Panc1 (cell line): Measurements from ENCODE around the gene SLC11A2. TPM values are rescaled to one million over a fixed set of nuclear protein-coding genes. Genes with fewer than 3 reads are reported as not detected.

ENCODE experiments used
- ATAC-seq: fragments of 200-7000 bp; cut with Tn5 transposase; 2 replicates; pipeline ENCODE4 v1.9.1; 2020; ENCODE audit warnings: mild to moderate bottlenecking, moderate library complexity
- BruUV-seq: library from RNA; stranded (reverse); fragments of 400-500 nt; replicated peaks from 2 replicates; lab custom pipeline; 2021; lab: Mats Ljungman, UMichigan
- CTCF ChIA-PET: fragments of 300-600 bp; sonication (Branson Sonifier 250); formaldehyde crosslinking; loops from one replicate; lab custom pipeline; 2022; ENCODE audit warnings: antibody characterized with exemption; lab: Charles Lee
- POLR2A ChIA-PET: fragments of 300-600 bp; sonication (Branson Sonifier 250); formaldehyde crosslinking; loops from one replicate; lab custom pipeline; 2022; ENCODE audit warnings: antibody characterized with exemption; lab: Charles Lee
- DNase-seq: peaks from one replicate; pipeline ENCODE4 v3.0.0-alpha.2; 2010; ENCODE audit warnings: low read depth, low spot score
- H3K27ac ChIP-seq: 2 replicates; pipeline ENCODE4 v1.5.1; 2011; ENCODE audit warnings: mild to moderate bottlenecking, low read length, inconsistent platforms
- H3K27me3 ChIP-seq: fragments of 200-500 bp; sonication (Bioruptor generic); 2 replicates; pipeline ENCODE4 v1.6.0; 2014; ENCODE audit warnings: low read length, inconsistent platforms; ENCODE audit not compliant: control insufficient read depth, insufficient read depth
- H3K36me3 ChIP-seq: fragments of 200-500 bp; sonication (Bioruptor generic); 2 replicates; pipeline ENCODE4 v1.5.1; 2014; ENCODE audit warnings: inconsistent platforms, mild to moderate bottlenecking, low read length, moderate library complexity; ENCODE audit not compliant: control insufficient read depth, insufficient read depth
- H3K4me1 ChIP-seq: 2 replicates; pipeline ENCODE4 v1.5.1; 2011; ENCODE audit warnings: inconsistent platforms, mild to moderate bottlenecking, low read length, moderate library complexity; ENCODE audit not compliant: control insufficient read depth, insufficient read depth
- H3K4me3 ChIP-seq, 2 experiments: 2 replicates each; pipeline ENCODE4 v1.5.1; 2011 to 2012; ENCODE audit warnings: low read depth in 2 of 2, low read length in 2 of 2, mild to moderate bottlenecking in 2 of 2, inconsistent platforms in 1 of 2, moderate library complexity in 1 of 2
- H3K9me3 ChIP-seq: fragments of 200-500 bp; sonication (Bioruptor generic); 2 replicates; pipeline ENCODE4 v1.5.1; 2014; ENCODE audit warnings: low read depth, mild to moderate bottlenecking, inconsistent platforms, low read length, moderate library complexity; ENCODE audit not compliant: control insufficient read depth, insufficient read depth
- CTCF ChIP-seq: fragments of 450-650 bp; IDR thresholded peaks from 2 replicates; pipeline ENCODE4 v1.5.1; 2017; ENCODE audit warnings: mild to moderate bottlenecking
- POLR2AphosphoS5 ChIP-seq: IDR thresholded peaks from 2 replicates; pipeline ENCODE4 v1.6.1; 2012; ENCODE audit warnings: mild to moderate bottlenecking, low read depth, low read length, moderate library complexity
- REST ChIP-seq, 2 experiments: IDR thresholded peaks; 2 replicates each; pipeline ENCODE4 v1.6.1; 2011 to 2012; ENCODE audit warnings: low read depth in 2 of 2, control low read depth in 1 of 2, low read length in 1 of 2, mild to moderate bottlenecking in 1 of 2, moderate library complexity in 1 of 2; ENCODE audit not compliant: insufficient read depth in 1 of 2
- SIN3A ChIP-seq: IDR thresholded peaks from 2 replicates; pipeline ENCODE4 v1.6.1; 2012; ENCODE audit warnings: low read depth, mild to moderate bottlenecking, low read length, moderate library complexity, borderline replicate concordance; ENCODE audit not compliant: insufficient read depth
- TCF7L2 ChIP-seq: IDR thresholded peaks from 2 replicates; pipeline ENCODE4 v1.6.1; 2011; ENCODE audit warnings: mild to moderate bottlenecking, low read depth, low read length, inconsistent platforms
- in situ Hi-C: cut with HindIII; loops from 2 replicates; pipeline ENCODE4 v1.10.0; 2016; ENCODE audit warnings: low sequenced_read_pairs, low pct_unique_long_range_greater_than_20kb
- intact Hi-C: fragments of 100-400 bp; cut with micrococcal nuclease; formaldehyde crosslinking; loops from one replicate; pipeline ENCODE4 v1.10.0; 2022; ENCODE audit not compliant: unreplicated experiment
- total RNA-seq: library from RNA; stranded (reverse); gene quantifications from one replicate; pipeline ENCODE4 v1.2.1, GENCODE V29; 2021; ENCODE audit not compliant: unreplicated experiment

The SLC11A2 gene
- total RNA-seq, 1 experiment from 2014 or later: 59.9 TPM

- DNase-seq (no peak), ATAC-seq (no peak)
- intact Hi-C loops: no loop called here
- H3K36me3 ChIP-seq: no peaks in the 10 kb centered on the region
- peaks cover 3% of the 10 kb centered on the region; the same call in 1 of the 2 replicates for H3K4me1 ChIP-seq
- no peak for TF ChIP-seq TCF7L2
- POLR2A ChIA-PET: no interaction called here
- in situ Hi-C loops: no loop called here
- CTCF ChIA-PET: interaction anchor here (0.6 kb wide), 2 partner anchors 28 to 213 kb away, joined by 3 to 5 read pairs; no protein-coding TSS in a partner anchor
- no TSS peak for BruUV-seq
- no peak overlapping the region for H3K4me3 ChIP-seq
- H3K27ac ChIP-seq: no peak overlapping the region
- no peaks in the 10 kb centered on the region for H3K27me3 ChIP-seq
- no peaks in the 10 kb centered on the region for H3K9me3 ChIP-seq
These were observed 10.1 kb upstream of the SLC11A2 start for GRCh38 chr12:51036279-51036678.

GRCh38 chr12:51033457-51034089, 7.4 kb upstream of the SLC11A2 start:
- no TSS peak for BruUV-seq
- TF ChIP-seq POLR2AphosphoS5 (no peak), TCF7L2 (no peak), REST (IDR thresholded peaks at IDR 0.05; ENCODE audit: insufficient read depth in 1 of 2, low read depth in 2 of 2, low read length in 1 of 2) (no peak), CTCF (no peak), SIN3A (no peak)
- in situ Hi-C loops: no loop called here
- peaks cover 8% of the 10 kb centered on the region; the same call in 1 of the 2 replicates for H3K4me1 ChIP-seq
- ATAC-seq (no peak), DNase-seq (no peak)
- intact Hi-C loops: no loop called here
- POLR2A ChIA-PET: no interaction called here
- no peaks in the 10 kb centered on the region for H3K9me3 ChIP-seq
- no peaks in the 10 kb centered on the region for H3K36me3 ChIP-seq
- H3K27ac ChIP-seq: no peak overlapping the region
- CTCF ChIA-PET: no interaction called here
- H3K27me3 ChIP-seq: no peaks in the 10 kb centered on the region
- H3K4me3 ChIP-seq: no peak overlapping the region

GRCh38 chr12:51033048-51033447, 6.9 kb upstream of the SLC11A2 start:
- Histone ChIP-seq H3K27ac (no peak overlapping the region), H3K4me1 (peaks cover 9% of the 10 kb centered on the region; the same call in 1 of the 2 replicates), H3K36me3 (no peaks in the 10 kb centered on the region), H3K4me3 (no peak overlapping the region), H3K27me3 (no peaks in the 10 kb centered on the region), H3K9me3 (no peaks in the 10 kb centered on the region)
- no peak for ATAC-seq
- no peak for TF ChIP-seq TCF7L2
- no peak for TF ChIP-seq CTCF
- TF ChIP-seq SIN3A: no peak
- TF ChIP-seq POLR2AphosphoS5: no peak
- TF ChIP-seq REST (IDR thresholded peaks at IDR 0.05; ENCODE audit: insufficient read depth in 1 of 2, low read depth in 2 of 2, low read length in 1 of 2): no peak
- POLR2A ChIA-PET: no interaction called here
- in situ Hi-C loops (no loop called here), intact Hi-C loops (no loop called here)
- BruUV-seq: no TSS peak
- CTCF ChIA-PET: interaction anchor here (0.7 kb wide), 2 partner anchors 14 to 268 kb away, joined by 8 to 12 read pairs; no protein-coding TSS in a partner anchor
- DNase-seq: no peak
